NAMALWA (cell line): ENCODE results near the gene DYSF.

Experiments
- DNase-seq: peaks from one replicate; pipeline ENCODE4 v3.0.0-alpha.2; 2015; ENCODE audit warnings: low spot score

Gene DYSF

GRCh38 chr2:71530211-71530610 lies 76.8 kb downstream of the DYSF start:
- DNase-seq = no peak

GRCh38 chr2:71530641-71531332 lies 77.4 kb downstream of the DYSF start:
- peak; percentile 70 for DNase-seq

GRCh38 chr2:71531522-71532047 lies 78.2 kb downstream of the DYSF start:
- DNase-seq = no peak

- DNase-seq = no peak
Measured at GRCh38 chr2:71532327-71532726, 79.0 kb downstream of the DYSF start.

GRCh38 chr2:71534201-71534600 lies 80.8 kb downstream of the DYSF start:
- no peak for DNase-seq

GRCh38 chr2:71534826-71535225 lies 81.5 kb downstream of the DYSF start:
- no peak for DNase-seq

- no peak for DNase-seq
Measured at GRCh38 chr2:71535526-71535925, 82.2 kb downstream of the DYSF start.

- DNase-seq = no peak
Measured at GRCh38 chr2:71536226-71536671, 82.9 kb downstream of the DYSF start.

- no peak for DNase-seq
Measured at GRCh38 chr2:71538241-71538640, 84.9 kb downstream of the DYSF start.

GRCh38 chr2:71538656-71539265 lies 85.4 kb downstream of the DYSF start:
- no peak for DNase-seq

- no peak for DNase-seq
Measured at GRCh38 chr2:71540818-71541217, 87.5 kb downstream of the DYSF start.

GRCh38 chr2:71544919-71545571 lies 91.7 kb downstream of the DYSF start:
- no peak for DNase-seq

- DNase-seq = peak; percentile 72
Measured at GRCh38 chr2:71545572-71546274, 92.4 kb downstream of the DYSF start.

GRCh38 chr2:71546275-71546638 lies 92.9 kb downstream of the DYSF start:
- DNase-seq = no peak

GRCh38 chr2:71546777-71547281 lies 93.5 kb downstream of the DYSF start:
- DNase-seq = no peak

GRCh38 chr2:71547616-71548285 lies 94.4 kb downstream of the DYSF start:
- DNase-seq = no peak

- DNase-seq = peak; percentile 68
Measured at GRCh38 chr2:71548646-71549425, 95.5 kb downstream of the DYSF start.

GRCh38 chr2:71550801-71551630 lies 97.7 kb downstream of the DYSF start:
- DNase-seq = no peak

- no peak for DNase-seq
Measured at GRCh38 chr2:71551631-71551915, 98.2 kb downstream of the DYSF start.

GRCh38 chr2:71552356-71552755 lies 99.0 kb downstream of the DYSF start:
- DNase-seq = no peak
